Measurements from ENCODE around the gene MARVELD2. TPM values are rescaled to one million over a fixed set of nuclear protein-coding genes. Genes with fewer than 3 reads are reported as not detected.

The MARVELD2 gene
- total and polyA plus RNA-seq, 9 of the 15 experiments (the other 6 are each of a cell fraction or from before 2014, with no cell fraction given): 0.03 to 0.29 (median 0.06) TPM; not detected in 3

- TF ChIP-seq CCNT2 (IDR thresholded peaks at IDR 0.05; ENCODE audit: borderline replicate concordance, extremely low read depth, insufficient read length, low read depth, low read length) (peak; percentile 91), USF1 (CRISPR knock-in tag; IDR thresholded peaks at IDR 0.05) (peak; percentile 96), CGGBP1 (CRISPR knock-in tag; IDR thresholded peaks at IDR 0.05) (peak; percentile 2; the same call in 1 of the 2 replicates), ZNF324 (CRISPR knock-in tag; IDR thresholded peaks at IDR 0.05) (no peak), ZNF280A (IDR thresholded peaks at IDR 0.05; ENCODE audit: low read depth, partially characterized antibody) (no peak), ARID2 (IDR thresholded peaks at IDR 0.05) (no peak), CREB1 (IDR thresholded peaks at IDR 0.05) (peak; percentile 62; the same call in 1 of the 2 replicates), CREB1 (CRISPR knock-in tag; IDR thresholded peaks at IDR 0.05) (peak; percentile 77), ZNF57 (CRISPR knock-in tag; IDR thresholded peaks at IDR 0.05) (no peak), ZNF75A (CRISPR knock-in tag; IDR thresholded peaks at IDR 0.05) (no peak), HOXB6 (CRISPR knock-in tag; IDR thresholded peaks at IDR 0.05; ENCODE audit: borderline replicate concordance) (no peak), PRDM10 (IDR thresholded peaks at IDR 0.05; ENCODE audit: partially characterized antibody) (peak; percentile 43), FOXP1 (CRISPR knock-in tag; IDR thresholded peaks at IDR 0.05) (peak; percentile 82; the same call in 1 of the 2 replicates), CHD2 (IDR thresholded peaks at IDR 0.05; ENCODE audit: low read depth, low read length) (0 out of 2 replicates have a peak, but pooled peaks have one; percentile 32), ZNF3 (CRISPR knock-in tag; IDR thresholded peaks at IDR 0.05) (no peak), KLF10 (CRISPR knock-in tag; IDR thresholded peaks at IDR 0.05) (no peak), POLR2AphosphoS5 (IDR thresholded peaks at IDR 0.05; ENCODE audit: control insufficient read depth, insufficient read depth, low read depth, low read length) (peak; percentile 62), ZNF76 (CRISPR knock-in tag; IDR thresholded peaks at IDR 0.05; ENCODE audit: borderline replicate concordance) (0 out of 2 replicates have a peak, but pooled peaks have one; percentile 32), NR4A1 (CRISPR knock-in tag; IDR thresholded peaks at IDR 0.05) (no peak), NR4A1 (tag; IDR thresholded peaks at IDR 0.05) (peak; percentile 83), SIRT6 (IDR thresholded peaks at IDR 0.05; ENCODE audit: low read depth, low read length) (no peak), ZNF316 (IDR thresholded peaks at IDR 0.05) (no peak), CEBPB (tag; IDR thresholded peaks at IDR 0.05) (no peak), SMAD2 (IDR thresholded peaks at IDR 0.05; ENCODE audit: low read depth, low read length) (no peak)
These were observed 45.4 kb upstream of the MARVELD2 start, which contains the start of the genes AK6, RAD17 and TAF9 (continued) for GRCh38 chr5:69369340-69370121.

Measured in K562 (cell line).